NCI-H526 (cell line): ENCODE results near the gene LRRC51.
"Not testable (repeated sequence)": the region's sequence is repeated elsewhere in the genome, so short reads cannot be mapped to it uniquely, and the experiment has no call there.

Source experiments
- DNase-seq, 2 experiments: peaks; one replicate each; lab custom pipeline; 2025; lab: John Stamatoyannopoulos, UW

Gene LRRC51

DNA sequence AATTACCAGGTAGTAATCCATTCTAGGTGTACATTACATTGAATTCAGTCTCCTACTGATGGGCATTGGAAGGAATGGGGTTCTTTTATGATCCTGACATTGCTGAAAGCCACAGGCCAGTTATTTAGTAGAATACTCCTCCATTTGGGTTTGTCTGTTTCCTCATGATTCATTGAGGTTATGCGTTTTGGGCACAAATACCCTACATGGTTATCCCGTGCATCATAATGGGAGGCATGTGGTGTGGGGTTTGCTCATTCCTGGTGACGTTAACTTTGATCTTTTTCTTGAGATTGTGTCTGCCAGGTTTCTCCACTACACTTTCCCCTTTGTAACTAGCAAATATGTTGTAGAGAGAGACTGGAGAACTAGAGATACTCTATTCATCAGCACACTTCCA, 60.4 kb downstream of the LRRC51 start:
- no peak for DNase-seq

DNA sequence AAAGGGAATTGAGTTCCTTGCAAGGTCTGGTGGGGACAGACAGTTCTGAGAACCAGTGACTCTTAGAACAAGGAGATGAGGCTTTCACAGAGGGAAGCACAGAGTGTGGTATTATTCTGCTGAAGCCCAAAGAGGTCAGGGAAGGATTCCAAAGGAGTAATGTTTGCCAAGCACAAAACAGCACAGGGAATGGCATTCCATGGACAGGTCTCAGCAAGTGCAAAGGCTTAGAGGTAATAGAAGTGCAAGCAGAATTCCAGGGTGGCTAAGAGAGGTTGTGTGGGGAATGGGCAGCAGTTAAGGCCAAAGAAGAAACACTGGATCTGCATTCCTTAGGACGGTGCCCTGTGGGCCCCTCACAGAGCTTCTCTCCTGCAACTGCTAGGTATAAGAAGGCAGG, 61.4 kb downstream of the LRRC51 start:
- DNase-seq, result not testable (repeated sequence)

DNA sequence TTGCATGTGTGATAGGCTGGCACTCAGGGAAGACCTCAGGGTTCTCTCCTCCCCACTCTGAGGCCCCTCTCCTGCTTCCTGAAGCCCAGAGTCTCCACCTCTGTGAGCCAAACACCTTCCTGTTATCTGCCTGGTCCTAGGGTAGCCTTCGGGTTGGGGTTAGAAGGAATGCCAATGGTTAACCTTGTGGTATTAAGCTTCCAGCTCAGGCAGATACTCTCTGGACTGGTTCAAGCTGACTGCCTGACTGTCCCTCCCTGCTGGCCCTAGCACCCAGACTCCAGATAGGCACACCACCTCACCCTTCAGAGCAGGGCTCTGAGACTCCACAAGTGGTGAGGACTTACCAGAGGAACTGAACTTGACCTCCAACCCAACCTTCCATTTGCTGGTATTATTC, 61.9 kb downstream of the LRRC51 start:
- DNase-seq, result not testable (repeated sequence)

DNA sequence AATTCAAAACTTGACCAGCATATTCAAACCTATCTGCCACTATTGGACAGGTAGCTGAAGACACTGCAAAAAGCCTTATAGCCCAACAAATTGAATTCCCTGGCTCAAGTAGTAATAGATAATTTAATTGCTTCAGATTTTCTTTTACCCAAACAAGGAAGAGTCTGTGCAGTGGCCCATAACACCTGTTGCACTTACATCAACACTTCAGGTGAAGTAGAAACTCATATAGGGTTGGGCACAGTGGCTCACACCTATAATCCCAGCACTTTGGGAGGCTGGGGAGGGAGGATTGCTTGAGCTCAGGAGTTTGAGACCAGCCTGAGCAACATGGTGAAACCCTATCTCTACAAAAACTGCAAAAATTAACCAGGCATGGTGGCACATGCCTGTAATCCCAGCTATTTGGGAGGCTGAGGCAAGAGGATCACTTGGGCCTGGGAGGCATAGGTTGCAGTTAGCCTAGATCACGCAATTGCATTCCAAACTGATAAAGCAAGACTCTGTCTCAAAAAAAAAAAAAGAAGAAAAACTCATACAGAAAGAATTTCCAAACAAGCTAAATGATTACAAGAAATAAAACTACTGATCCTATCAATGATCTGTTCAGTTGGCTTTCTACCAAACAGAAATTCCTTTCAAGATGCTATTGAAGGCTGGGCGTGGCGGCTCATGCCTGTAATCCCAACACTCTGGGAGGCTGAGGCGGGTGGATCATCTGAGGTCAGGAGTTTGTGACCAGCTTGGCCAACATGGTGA, 64.3 kb downstream of the LRRC51 start:
- DNase-seq, result no peak
